ENCODE data around the gene TMEM208.

The TMEM208 gene

DNA sequence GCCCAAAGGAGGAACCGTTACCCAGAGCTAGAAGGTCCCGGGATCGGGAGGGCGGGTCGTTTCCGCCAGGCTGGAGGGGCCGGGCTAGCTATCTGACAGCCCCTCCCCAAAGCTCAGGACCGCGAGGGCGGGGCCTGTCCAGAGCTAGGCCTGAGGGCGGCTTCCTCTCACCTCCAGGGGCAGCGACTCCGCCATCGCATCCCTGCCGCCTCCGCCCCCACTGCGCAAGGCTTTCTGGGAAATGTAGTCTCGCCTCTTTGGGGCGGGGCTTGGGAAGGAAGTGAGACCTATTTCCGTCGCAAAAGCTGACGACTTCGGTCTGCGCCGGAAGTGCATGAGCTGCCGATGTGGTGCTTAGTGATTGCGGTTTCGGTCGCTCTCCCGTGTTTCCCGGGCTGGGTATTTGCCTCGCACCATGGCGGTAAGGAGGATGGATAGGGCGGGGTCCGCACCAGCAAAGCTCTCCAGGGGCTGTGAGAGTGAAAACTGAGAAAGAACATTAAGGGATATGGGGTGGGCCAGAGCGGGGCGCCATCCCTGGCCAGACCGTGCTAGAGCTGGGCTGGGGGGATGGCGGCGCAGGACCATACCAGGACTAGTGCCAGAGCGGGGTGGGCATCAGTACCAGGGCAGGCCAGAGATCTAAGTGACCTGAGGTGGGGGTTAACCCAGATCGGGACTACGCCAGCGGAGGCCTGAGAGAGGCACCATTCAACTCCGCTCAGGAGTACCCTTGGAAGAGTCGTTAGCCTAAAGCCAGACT is at the start of gene TMEM208:
TSS of gene TMEM208 (plus strand) at position 327 of the 763 bp plus-strand sequence. CDS start at position 416, 89 bp downstream.
- peak; percentile 94 to 96 for DNase-seq

DNA sequence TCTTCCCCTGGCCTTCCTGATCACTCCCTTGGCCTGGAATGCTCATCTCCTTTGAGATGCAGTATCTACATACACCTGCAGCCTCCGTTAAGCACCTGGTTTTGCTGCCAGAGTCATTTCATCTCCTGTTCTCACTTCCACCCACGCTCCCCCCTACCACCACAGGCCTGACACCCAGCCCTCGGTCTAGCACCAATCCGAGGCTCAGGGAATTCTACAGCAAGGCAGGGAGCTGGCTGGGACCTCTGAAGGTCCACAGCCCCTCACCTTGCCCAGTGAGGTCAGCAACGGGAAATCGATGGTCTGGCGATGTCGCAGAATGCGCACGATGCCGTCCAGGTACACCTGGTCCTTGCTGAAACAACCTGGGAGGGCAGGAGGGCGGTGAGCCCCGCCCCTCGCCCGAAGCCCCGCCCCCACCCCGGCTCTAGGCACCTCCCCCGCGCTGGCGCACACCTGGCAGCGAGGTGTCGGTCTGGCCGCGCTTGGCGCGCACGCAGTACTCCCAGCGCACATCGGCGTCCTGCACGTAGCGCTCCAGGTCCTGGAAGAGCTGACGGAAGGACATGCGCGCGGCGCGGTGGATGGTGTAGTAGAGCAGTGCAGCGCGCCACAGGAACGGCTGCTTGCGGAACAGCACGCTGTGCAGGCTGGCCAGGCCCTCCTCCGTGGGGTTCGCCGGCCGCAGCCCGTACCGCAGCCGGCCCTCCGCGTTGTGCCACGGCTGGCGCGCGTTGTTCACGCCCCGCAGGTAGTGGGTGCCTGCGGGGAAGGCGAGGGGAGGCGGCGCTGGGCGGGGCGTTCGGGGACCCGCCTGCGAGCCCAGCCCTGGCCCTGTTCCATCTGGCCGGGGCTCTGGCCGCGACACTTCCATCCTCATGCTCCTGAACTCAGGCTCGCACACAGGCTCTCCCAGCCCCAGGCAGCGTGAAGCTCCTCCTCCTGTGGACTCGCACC is 48.9 kb upstream of the TMEM208 start:
- peak; percentile 37 to 55 for DNase-seq

DNA sequence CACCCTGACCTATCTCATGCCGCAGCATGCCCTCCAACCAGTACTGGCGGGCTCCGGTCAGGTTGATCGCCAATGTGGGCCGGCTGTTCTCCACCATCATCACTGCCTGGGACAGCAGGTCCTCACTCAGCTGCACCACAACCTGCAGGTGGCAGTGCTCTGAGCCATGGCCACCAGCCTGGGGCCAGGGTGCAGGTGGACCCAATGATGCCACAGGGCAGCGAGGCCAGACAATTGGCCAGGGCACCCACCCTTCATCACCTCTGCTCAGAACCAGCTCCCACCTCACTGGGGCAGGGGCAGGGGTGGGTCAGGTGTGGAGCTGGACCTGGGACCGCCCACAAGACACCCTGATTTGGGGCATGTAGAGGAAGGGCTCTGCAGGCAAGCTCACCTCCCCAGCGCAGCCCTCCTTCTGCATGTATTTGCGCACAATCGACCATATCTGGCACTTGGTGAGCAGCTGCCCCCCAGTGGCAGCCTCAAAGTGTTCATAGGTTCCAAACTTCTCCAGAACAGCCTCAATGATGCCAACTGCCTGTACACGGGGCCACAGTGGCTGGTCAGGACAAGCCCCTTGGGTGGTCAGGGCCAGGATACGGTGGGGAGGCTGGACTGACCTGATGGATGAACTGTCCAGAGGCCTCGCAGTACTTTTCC is 47.4 kb upstream of the TMEM208 start:
- peak; percentile 44 to 48 for DNase-seq

DNA sequence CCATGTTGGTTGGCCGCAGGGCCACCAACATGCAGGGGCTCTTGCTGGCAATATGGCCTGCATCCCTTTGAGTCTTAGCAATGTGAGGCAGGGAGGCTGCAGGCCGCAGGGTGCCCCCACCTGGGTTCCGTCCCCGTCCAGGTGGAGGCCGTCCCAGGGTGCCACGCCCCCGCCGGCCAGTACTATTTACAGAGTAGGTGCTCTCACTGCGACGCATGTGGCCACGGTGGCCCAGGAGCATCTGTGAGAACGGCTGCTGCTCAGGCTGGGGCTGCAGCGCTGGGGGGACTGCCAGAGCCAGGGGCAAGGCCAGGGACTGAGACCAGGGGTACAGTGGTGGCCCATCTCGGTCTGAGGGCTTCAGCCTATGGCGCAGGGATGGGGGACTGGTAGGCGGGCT is 46.8 kb upstream of the TMEM208 start:
- DNase-seq, result no peak

DNA sequence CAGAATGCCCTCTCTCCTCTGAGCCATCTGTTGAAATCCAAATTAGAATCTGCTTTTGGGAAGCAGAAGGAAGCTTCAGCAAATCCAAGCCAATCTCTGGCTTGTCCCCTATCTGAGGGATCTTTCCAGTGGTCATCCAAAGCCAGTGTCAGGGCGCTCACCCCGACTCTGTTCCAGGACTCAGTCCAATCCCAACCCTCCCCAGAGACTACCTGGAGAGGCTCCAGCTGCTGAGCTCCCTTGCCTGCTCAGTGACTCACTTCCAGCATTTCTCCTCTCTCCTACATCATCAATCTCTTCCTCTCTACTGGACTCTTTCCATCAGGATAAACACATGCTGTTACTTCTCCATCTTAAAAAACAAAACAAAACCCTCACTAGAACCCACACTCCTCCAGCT is 45.6 kb upstream of the TMEM208 start:
- DNase-seq, result no peak

DNA sequence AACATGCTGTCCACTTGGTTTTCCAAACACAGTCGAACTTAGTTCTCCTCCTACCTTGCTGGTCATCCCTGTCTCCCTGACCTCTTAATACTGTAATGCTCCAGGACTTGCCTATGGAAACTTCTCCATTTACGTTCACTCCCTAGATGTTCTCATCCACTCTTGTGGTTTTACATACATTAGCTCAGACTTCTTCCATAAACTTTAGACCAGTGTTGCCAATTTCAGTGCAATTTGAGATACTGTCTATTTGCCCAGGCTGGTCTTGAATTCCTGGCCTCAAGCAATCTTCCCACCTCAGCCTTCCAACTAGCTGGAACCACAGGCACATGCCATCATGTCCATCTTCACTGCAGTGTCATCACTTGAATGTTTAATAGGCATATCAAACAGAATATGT is 44.6 kb upstream of the TMEM208 start:
- DNase-seq, result no peak

DNA sequence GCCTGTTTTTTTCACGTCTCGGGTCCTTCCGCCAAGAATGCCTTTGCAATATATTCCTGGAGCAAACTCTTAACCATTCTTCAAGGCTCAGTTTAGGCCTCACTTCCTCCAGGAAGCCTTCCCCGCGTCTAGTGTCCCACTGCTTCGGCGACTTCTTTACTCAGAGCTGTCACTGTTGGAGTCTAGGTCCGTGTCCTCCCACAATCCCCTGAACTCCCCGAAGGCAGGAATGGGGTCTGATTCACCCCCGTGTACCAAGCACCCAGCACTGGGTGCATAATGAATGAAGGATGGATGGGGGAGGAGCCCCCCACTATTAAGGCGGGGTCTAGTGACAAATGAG is 43.7 kb upstream of the TMEM208 start:
- DNase-seq, result no peak

DNA sequence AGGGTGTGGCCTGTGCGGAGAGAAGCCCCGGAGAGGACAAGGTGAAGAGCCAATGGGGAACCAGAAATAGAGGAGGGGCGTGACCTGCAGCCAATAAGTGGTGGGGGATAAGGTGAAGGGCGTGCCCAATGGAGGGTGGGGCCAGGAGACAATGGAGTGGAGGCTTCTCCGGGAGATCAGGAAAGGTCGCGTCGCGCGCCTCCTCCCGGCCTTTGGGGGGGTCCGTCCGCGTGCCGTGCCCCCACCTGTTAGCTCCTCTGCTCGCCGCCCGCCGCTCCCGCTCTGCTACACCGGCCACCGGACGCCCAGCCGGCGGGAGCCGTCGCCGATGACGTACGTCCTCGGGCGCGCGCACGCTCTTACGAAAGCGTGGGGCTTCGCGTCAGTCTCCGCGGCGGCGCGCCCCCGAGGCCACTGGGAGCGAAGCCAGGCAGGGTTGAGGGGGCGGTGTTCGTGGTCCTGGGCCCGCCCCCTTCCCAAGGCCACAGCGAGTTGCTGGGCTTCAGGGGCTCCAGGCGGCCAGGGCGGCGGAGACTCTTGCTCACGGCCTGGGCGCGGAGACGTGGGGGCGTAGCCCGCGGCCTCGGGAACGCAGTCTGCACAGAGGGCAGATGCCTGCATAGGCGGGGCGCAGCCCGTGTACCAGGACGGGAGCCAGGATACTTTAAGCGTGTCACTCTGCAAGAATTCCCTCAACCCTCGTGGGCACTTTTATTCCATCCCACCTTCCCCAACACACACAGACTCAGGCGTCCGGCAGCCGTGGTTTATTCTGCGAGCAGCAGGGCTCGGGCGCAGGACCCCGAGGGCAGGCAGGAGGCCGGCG is 43.1 kb upstream of the TMEM208 start, which contains the start of gene MATCAP1:
TSS of gene MATCAP1 (minus strand) at position 337 of the 826 bp plus-strand sequence. CDS start 3,353 bp downstream, outside the sequence.
- peak; percentile 98 to 99 for DNase-seq

DNA sequence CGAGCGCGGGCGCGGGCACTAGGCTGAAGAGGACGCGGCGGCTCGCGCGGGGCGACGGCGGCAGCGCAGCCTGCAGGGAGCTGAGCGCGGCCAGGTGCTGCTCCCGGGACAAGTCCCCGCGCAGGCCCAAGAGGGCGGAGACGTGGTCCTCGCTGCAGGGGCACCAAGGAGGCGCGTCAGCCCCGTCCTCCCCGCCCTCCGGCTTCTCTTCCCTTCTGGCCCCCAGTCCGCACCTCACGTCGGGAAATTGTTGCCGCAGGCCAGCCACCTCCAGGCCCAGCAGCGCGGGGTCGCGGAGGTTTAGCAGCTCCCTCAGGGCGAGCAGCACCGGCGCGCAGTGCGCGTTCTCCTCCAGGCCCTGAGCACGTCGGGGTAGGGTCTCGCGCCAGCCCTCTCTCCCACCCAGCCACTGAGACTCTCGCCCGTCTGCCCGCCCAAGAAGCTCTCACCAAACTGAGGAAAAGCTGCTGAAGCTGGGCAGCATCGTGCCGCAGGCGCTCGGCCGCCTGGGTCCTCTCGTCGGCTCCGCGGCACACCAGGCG is 42.4 kb upstream of the TMEM208 start:
- DNase-seq, result no peak

DNA sequence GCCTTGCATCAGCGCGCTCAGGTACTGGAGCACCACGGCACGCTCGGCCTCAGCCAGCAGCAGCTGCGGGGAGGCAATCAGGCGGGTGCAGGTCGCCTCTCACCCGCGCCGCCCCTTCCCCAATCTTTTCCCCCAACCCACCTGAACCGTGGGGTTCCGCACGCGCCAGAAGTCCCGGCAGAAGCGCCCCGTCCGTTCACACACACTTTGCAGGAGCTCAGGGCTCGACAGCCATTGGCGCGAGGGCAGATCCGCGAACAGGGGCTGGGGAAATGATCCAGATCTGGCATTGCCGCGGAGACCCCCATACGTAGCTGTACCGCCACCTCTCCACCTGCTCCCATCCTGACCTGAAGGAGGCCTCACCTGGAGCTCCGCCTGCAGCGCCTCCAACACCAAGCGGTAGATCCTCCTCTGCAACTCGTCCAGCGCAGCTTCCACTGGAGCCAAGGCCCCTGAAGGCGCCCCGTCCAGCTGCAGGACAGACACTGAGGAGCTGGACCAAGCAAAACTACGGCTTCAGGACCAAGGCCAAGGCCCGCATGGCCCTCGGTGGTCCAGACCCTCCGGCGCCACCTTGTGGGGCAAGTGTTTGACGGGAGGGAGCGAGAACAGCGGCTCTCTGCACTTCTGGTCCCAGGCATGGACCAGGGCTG is 41.8 kb upstream of the TMEM208 start:
- peak; percentile 75 to 77 for DNase-seq

DNA sequence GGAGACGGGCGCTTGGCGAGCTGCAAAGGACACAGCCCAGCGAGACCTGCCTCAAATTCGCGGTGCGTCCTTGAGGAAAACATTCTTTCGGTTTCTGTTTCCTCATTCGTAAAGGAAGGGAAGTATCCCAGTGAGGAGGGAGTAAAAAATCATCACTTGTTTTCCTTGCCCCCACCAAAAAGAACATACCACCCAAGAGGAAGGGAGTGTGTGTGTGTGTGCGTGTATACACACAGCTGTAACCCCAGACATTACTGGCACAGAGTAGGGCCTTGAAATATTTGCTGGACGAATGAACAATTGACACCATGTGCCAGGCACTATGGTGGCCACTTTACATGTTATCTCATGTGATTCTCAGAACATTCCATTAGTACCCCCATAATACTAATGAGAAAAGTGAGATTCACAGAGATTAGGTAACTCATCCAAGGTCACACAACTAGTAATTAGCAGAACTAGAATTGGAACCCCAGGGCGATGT is 41.2 kb upstream of the TMEM208 start:
- no peak for DNase-seq

DNA sequence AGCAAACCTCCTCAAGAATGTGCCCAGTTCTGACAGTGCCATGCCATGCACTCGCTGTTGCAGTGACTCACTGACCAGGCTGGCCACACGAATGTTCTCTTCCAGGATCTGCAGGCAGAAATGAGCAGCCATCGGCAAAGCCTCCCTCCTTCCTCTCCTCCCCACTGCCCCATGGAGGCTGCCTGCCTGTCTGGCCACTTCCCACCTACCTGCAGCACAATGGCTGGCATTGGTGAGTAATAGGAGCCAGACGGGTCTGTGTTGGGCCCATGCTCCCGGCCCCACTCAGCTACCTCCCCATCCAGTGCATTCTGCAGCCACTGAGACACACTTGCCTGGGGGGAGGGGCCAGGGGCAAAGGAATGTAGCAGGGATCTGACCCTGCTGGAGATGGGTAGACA is 40.4 kb upstream of the TMEM208 start:
- DNase-seq, result no peak

DNA sequence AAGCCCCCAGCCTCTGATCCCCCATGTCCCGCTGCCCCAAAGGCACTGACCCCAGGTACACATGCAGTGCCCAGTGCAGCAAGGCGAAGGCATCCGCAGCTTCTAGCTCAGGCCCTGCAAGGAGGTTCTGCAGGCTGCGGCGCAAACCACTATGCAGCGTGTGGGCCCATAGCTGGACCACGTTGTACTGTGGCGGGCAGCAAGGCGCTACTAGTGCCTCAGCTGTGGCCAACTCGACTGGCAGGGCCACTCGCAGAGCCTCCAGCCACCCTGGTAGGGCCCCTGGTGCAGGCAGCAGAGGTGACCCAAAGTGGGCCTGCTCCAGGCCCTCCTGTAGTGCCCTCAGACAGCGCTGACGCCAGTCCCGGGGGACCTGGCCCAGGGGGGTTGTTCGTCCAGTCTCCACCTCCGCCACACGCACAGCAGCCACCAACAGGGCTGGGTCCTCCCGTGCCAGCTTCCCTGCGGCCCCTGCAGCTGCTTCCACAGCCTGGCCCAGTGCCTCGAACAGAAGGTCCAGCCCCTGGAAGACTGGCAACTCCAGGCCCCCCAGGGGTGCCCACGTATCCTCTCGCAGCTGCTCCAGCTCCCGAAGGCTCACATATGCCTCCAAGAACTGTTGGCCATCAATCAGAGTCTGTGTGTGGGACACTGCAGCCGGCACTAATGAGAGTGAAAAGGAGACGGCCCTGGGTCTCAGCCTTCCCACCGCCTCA is 39.6 kb upstream of the TMEM208 start:
- DNase-seq, result no peak

DNA sequence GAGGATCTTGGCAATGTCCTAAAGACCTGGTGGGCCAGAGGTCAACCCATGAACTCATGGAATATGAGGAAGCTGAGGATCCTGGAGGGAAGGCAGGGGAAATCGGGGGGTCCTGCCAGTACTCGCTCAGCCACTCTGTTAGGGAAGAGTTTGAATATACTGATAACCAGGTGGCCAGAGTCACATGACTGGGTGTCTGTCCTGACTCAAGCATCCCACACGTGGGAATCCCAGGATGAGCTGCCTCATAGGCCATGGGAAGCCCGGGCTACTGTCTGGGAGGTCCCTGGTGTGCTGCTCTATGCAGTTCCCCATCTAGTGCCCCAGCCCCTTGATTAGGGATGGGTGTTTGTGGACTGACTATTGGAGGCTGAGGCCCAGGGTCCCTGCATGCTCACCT is 38.6 kb upstream of the TMEM208 start:
- DNase-seq, result no peak

DNA sequence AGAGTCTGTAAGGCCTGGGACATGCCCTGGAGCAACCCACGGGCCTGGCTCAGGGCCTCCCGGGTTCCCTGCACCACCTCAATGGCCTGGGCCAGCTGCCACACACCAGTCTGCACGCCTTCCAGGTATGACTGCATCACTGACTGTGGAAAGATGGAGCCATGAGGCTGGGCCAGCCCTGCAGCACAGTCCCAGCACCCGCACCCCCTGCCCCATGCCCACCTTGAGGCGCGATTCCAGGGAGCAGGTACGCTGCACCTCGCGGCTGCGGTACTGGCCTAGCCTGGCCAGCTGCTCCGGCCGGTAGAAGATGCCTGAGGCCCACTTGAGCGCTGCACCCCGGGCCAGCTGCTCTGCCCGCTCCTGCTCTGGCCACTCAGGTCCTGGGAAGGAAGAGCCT is 38.1 kb upstream of the TMEM208 start:
- DNase-seq, result no peak

DNA sequence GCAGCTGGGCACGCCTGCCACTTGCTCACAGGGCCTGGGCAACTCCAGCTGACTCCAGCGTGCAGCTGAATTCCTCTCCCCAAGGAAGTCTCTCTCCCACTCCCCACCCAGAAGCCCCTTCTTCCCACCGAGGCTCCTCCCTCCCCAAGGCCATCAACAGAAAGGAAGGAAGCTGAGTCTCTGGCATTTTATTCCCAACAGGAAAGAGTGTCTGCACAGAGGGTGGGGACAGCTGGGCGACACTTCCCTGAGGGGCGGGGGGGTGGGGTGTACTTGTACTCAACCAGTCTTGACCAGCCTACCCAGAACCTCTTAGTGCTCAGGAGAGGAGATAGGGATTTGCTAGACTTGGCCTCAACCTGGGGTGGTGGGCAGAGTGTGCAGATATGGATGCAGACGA is 36.9 kb upstream of the TMEM208 start, which contains the start of gene EXOC3L1:
TSS of gene EXOC3L1 (minus strand) at position 96 of the 400 bp plus-strand sequence. CDS start 460 bp downstream, outside the sequence.
- no peak for DNase-seq

DNA sequence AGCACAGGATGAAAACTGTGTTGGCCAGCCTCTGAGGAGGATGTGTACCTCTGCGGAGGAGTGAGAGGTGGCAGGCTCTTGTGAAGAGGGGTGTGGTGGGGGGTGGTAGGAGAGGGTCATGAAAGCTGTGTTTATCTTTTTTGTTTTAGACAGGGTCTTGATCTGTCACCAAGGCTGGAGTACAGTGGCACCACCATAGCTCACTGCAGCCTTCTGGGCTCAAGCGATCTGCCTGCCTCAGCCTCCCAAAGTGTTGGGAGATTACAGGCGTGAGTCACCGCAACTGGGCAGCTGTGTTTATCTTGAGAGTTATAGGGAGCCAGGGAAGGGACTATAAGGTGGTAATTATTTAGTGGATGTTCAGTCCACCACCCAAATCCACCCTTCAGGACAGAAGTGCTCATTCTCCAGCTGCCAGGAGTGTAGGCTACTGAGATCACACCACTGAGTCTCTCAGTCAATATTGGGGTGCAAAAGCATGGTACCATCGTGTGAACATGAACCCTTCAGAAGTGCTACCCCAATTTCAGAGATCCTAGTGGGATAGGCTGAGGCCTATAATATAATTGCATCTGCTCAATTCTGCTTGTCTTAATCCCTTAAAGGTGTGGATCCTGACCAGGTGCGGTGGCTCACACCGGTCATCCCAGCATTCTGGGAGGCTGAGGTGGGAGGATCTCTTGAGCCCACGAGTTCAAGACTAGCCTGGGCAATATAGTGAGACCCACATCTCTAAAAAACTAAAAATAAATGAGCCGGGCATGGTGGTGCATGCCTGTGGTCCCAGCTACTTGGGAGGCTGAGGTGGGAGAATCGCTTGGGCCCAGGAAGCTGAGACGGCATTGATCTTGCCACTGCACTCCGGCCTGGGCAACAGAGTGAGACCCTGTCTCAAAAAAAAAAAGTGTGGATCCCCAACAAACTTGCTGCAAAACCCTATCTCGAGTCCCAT is 36.2 kb upstream of the TMEM208 start:
- no peak for DNase-seq

DNA sequence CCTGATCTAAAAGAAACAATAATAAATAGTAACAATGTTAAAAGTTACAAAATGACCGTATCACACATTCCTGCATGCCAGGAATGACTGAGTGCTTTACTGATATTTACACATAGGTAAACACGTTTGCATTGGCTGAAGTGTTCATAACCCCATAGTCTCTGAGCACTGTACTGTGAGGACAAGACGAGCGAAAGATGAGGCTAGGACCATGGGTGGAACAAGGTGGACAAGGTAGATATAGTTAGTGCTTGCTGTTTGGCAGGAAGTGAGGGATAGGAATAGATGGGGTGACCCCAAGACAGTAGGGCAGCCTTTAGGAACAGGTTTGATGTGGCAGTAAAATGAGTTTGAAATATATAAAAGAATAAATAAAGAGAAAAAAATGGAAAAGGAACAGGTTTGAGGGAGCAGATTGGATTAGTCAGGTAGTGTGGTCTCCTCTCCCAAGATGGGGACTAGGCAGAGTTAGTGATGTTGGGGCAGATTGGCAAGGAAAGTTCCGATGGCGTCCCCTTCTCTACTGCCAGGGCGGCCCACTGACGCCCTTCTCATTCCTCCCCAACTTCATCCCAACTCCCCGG is 35.4 kb upstream of the TMEM208 start:
- no peak for DNase-seq
